Parietal lobe (tissue), 1 donor: ENCODE data around the gene ABLIM3. TPM values are rescaled to one million over a fixed set of nuclear protein-coding genes. Genes with fewer than 3 reads are reported as not detected.

Source experiments
- total RNA-seq: library from RNA; depleted of rRNA; stranded (reverse); fragments of >200 nt; gene quantifications from one replicate; pipeline ENCODE4 v1.2.3, GENCODE V29; 2014

The ABLIM3 gene
- 19.4 TPM for total RNA-seq

GRCh38 chr5:149141224-149141956, at the start of gene ABLIM3:
TSS of gene ABLIM3 (plus strand) at chr5:149141493. CDS start at chr5:149142096, 603 bp downstream.

GRCh38 chr5:149271716-149272563, 130.6 kb downstream of the ABLIM3 start, which contains the start of gene AFAP1L1:
TSS of gene AFAP1L1 (plus strand) at chr5:149271859. CDS start at chr5:149271969, 110 bp downstream.

Other genes starting within 250 kb of the ABLIM3 start
- 1.6 TPM for gene SH3TC2, start 78.4 kb upstream of the ABLIM3 start, total RNA-seq
- 5.9 TPM for gene AFAP1L1, start 130.4 kb downstream of the ABLIM3 start, total RNA-seq
- 33.8 TPM for gene GRPEL2, start 204.0 kb downstream of the ABLIM3 start, total RNA-seq
- gene PCYOX1L, start 216.6 kb downstream of the ABLIM3 start, total RNA-seq, result 13.1 TPM
- gene IL17B, start 237.8 kb downstream of the ABLIM3 start, total RNA-seq, result not detected